HFF-Myc (cell line): Measurements from ENCODE around the gene DHRS11.

Experiments
- DNase-seq: peaks from one replicate; pipeline ENCODE4 v3.0.0-alpha.2; 2011; ENCODE audit warnings: low read depth; ENCODE audit errors: extremely low read depth
- H3K4me3 ChIP-seq: replicated peaks from 2 replicates; pipeline ENCODE4 v1.5.1; 2011; ENCODE audit warnings: low read depth, mild to moderate bottlenecking, control low read depth, low read length
- CTCF ChIP-seq: IDR thresholded peaks from 2 replicates; pipeline ENCODE4 v1.5.1; 2012; ENCODE audit warnings: mild to moderate bottlenecking, low read depth, low read length, control low read depth; ENCODE audit errors: missing control alignments

Gene DHRS11

GRCh38 chr17:36546418-36547093, 45.1 kb upstream of the DHRS11 start:
- H3K4me3 ChIP-seq, result peak overlapping the region; percentile 69
- no peak for TF ChIP-seq CTCF
- DNase-seq, result no peak

GRCh38 chr17:36547776-36548175, 43.9 kb upstream of the DHRS11 start:
- peak overlapping the region; percentile 69 for H3K4me3 ChIP-seq
- DNase-seq, result no peak
- TF ChIP-seq CTCF, result no peak

- no peak overlapping the region for H3K4me3 ChIP-seq
- TF ChIP-seq CTCF, result no peak
- no peak for DNase-seq
Observed at GRCh38 chr17:36550491-36551417, 40.9 kb upstream of the DHRS11 start.

- no peak for TF ChIP-seq CTCF
- DNase-seq, result no peak
- no peak overlapping the region for H3K4me3 ChIP-seq
Observed at GRCh38 chr17:36553459-36553858, 38.2 kb upstream of the DHRS11 start.

- TF ChIP-seq CTCF, result no peak
- DNase-seq, result no peak
- H3K4me3 ChIP-seq, result no peak overlapping the region
Observed at GRCh38 chr17:36566081-36566480, 25.6 kb upstream of the DHRS11 start.

- DNase-seq, result no peak
- TF ChIP-seq CTCF, result no peak
- H3K4me3 ChIP-seq, result no peak overlapping the region
Observed at GRCh38 chr17:36575028-36575427, 16.7 kb upstream of the DHRS11 start.
